ENCODE measurements around the gene ZNF236.

ZNF236 gene

GRCh38 chr18:76948345-76948744 is 126.0 kb downstream of the ZNF236 start:
- no peak overlapping the region for H3K4me3 ChIP-seq (ENCODE audit: low read depth, low read length)
- TF ChIP-seq, protein P1, sequence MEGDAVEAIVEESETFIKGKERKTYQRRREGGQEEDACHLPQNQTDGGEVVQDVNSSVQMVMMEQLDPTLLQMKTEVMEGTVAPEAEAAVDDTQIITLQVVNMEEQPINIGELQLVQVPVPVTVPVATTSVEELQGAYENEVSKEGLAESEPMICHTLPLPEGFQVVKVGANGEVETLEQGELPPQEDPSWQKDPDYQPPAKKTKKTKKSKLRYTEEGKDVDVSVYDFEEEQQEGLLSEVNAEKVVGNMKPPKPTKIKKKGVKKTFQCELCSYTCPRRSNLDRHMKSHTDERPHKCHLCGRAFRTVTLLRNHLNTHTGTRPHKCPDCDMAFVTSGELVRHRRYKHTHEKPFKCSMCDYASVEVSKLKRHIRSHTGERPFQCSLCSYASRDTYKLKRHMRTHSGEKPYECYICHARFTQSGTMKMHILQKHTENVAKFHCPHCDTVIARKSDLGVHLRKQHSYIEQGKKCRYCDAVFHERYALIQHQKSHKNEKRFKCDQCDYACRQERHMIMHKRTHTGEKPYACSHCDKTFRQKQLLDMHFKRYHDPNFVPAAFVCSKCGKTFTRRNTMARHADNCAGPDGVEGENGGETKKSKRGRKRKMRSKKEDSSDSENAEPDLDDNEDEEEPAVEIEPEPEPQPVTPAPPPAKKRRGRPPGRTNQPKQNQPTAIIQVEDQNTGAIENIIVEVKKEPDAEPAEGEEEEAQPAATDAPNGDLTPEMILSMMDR (IDR thresholded peaks at IDR 0.05; ENCODE audit: control insufficient read depth, extremely low read depth, insufficient read depth), result no peak
- no peak for DNase-seq (ENCODE audit: low read depth)

DNA sequence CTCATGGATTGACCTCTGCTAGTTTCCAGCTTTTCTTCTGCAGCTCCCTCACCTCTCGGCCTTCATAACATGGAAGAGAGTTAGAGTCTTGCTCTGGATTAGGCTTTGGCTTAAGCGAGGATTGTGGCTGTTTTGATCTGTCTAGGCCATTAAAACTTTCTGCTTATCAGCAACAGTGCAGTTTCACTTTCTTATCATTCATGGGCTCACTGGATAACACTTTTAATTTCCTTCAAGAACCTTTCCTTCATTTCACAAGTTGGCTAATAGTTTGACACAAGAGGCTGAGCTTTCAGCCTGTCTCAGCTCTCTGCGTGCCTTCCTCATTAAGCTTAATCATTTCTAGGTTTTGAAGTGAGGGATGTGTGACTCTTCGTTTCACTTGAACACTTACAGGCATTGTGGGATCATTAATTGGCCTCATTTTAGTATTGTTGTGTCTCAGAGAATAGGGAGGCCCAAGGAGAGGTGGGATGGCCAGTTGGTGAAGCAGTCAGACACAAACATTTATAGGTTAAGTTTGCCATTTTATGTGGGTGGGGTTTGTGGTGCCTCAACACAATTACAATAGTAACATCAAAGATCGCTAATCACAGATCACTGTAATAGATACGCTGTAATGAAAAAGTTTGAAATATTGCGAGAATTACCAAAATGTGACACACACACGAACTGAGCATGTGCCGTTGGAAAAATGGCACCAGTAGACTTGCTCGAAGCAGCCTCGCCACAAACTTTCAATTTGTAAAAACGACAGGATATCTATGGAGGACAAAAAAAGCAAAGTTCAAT is 129.3 kb downstream of the ZNF236 start:
- no peak overlapping the region for H3K4me3 ChIP-seq (ENCODE audit: low read depth, low read length)
- TF ChIP-seq, protein P1 (IDR thresholded peaks at IDR 0.05; ENCODE audit: control insufficient read depth, extremely low read depth, insufficient read depth), result no peak
- DNase-seq (ENCODE audit: low read depth), result no peak

DNA sequence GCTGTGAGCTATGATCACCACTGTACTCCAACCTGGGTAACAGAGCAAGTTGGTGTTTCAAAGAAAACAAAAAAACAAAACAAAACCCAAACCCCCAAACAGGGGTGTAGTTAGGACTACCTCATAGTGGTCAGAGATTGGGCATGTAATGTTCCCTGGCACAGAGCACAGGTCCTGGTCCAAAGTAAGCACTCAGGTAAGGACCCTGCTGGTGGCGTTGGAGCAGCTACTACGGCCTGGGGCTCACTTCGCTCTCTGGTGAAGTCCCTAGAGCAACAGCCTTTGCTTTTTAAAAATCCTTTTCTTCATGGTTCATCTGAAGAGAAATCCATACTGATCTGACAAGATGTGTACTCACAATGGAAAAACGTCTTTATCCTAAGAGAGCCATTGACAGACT is 130.4 kb downstream of the ZNF236 start:
- no peak for DNase-seq (ENCODE audit: low read depth)
- peak overlapping the region; percentile 5; the same call in 1 of the 2 replicates for H3K4me3 ChIP-seq (ENCODE audit: low read depth, low read length)
- TF ChIP-seq, protein P1 (IDR thresholded peaks at IDR 0.05; ENCODE audit: control insufficient read depth, extremely low read depth, insufficient read depth), result no peak

DNA sequence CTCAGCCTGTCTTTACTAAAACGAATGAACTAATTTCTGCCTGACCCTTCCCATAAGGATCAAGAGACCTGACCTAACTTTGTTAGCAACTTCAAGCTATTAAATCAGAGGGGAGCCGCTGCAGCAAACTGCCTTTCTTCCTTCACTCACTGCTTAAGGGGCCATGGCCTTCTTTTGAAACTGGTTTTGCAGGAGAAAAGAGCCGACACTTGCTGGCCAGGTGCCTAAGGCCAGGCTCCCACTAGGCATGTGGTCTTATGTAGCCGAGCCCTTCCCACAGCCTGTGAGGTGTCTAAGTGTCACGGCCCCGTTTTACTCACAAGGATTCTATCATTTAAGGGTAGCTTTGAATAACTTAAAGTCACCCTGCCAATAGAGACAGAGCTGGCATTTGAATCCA is 130.8 kb downstream of the ZNF236 start:
- DNase-seq (ENCODE audit: low read depth), result peak; percentile 52
- H3K4me3 ChIP-seq (ENCODE audit: low read depth, low read length), result peak overlapping the region; percentile 5; the same call in 1 of the 2 replicates
- TF ChIP-seq, protein P1 (IDR thresholded peaks at IDR 0.05; ENCODE audit: control insufficient read depth, extremely low read depth, insufficient read depth), result no peak

DNA sequence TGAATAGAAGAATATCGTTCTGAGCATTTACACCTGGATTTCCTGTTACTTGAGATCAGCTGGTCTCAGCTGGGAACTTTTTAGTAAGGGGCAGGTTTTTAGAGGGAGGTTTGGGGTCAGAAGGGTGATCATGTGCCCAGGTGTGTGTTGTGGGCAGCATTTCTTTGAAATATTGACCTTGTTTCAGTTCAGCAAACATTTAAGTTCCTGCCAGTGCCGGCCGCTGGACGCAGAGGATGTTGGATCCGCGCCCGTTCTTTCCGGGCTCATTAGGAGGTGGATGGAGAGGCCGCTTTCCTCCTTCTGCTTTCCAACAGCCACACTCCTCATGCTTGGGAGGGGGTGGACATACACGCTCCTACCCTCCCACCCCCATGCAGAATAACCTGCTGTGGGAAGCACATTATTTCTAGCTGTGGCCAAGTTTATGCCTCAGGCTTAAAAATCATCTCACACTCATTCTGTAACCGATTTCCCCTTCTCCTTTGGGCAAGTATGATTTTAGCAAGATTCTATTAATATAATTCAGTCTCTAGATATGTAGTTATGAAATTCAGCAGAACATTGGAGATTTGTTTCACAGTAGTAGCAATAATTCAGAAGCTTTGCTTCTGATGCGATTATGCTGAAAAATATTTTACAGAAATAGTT is 131.4 kb downstream of the ZNF236 start:
- peak; percentile 85 for DNase-seq (ENCODE audit: low read depth)
- 0 out of 2 replicates have a peak overlapping the region, but pooled peaks have one; percentile 5 for H3K4me3 ChIP-seq (ENCODE audit: low read depth, low read length)
- TF ChIP-seq, protein P1 (IDR thresholded peaks at IDR 0.05; ENCODE audit: control insufficient read depth, extremely low read depth, insufficient read depth), result no peak

DNA sequence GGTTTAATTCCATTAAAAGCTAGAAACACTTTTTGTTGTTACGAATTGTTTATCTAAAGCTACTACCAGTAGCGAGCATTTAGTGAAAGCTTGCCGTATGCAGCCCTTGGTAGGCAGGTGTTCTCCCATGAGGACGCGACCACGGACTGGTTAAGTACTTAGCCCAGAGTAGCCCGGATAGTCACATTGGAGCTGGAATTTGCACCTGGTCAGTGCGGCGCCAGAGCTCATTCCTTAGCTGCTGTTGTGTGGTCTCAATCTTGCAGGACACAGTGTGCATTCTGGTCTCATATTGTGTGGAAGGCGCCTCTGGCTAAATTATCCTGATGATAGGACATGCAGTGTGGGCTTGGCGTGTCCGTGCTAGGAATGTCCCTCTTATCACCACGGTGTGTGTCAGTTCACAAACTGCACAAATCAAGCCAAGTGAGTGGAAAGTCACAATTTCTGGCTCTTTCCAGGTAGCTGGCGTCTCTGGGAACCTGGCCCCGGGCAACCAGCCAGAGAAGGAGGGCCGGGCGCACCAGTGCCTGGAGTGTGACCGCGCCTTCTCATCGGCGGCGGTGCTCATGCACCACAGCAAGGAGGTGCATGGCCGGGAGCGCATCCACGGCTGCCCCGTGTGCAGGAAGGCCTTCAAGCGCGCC is 133.3 kb downstream of the ZNF236 start:
- peak; percentile 52 for DNase-seq (ENCODE audit: low read depth)
- TF ChIP-seq, protein P1 (IDR thresholded peaks at IDR 0.05; ENCODE audit: control insufficient read depth, extremely low read depth, insufficient read depth), result peak; percentile 33
- H3K4me3 ChIP-seq (ENCODE audit: low read depth, low read length), result no peak overlapping the region

Measured in LNCaP clone FGC (cell line).